SK-N-SH (cell line): Measurements from ENCODE around the gene C17orf75. TPM values are rescaled to one million over a fixed set of nuclear protein-coding genes. Genes with fewer than 3 reads are reported as not detected.
A peak's percentile ranks its signal among the peaks of the same experiment; 100 is the strongest.

Source experiments
- CTCF ChIA-PET: fragments of 300-600, 350-600 bp; formaldehyde crosslinking; extraction: SDS; loops from one replicate; lab custom pipeline; 2021; lab: Yijun Ruan, JAX
- POLR2A ChIA-PET: fragments of 350-600 bp; sonication (Branson Sonifier 250); formaldehyde crosslinking; extraction: SDS; loops from one replicate; lab custom pipeline; 2020; ENCODE audit warnings: antibody characterized with exemption, inconsistent platforms; lab: Yijun Ruan, JAX
- DNase-seq: peaks from one replicate; pipeline ENCODE4 v3.0.0; 2012
- H2AFZ ChIP-seq: fragments of 200-600 bp; sonication (generic); 2 replicates; pipeline ENCODE4 v1.8.1; 2016; ENCODE audit warnings: antibody characterized with exemption, mild to moderate bottlenecking, low read depth
- H3F3A ChIP-seq: fragments of 200-600 bp; sonication (generic); replicated peaks from 2 replicates; pipeline ENCODE3; 2016; ENCODE audit warnings: antibody characterized with exemption, mild to moderate bottlenecking; ENCODE audit not compliant: insufficient read depth
- H3K27ac ChIP-seq, 2 experiments: fragments of 200-500 bp in 1 of 2; fragments of 200-600 bp in 1 of 2; sonication (Bioruptor generic) in 1 of 2; sonication (generic), shearing (Covaris generic) in 1 of 2; 2 replicates each; pipeline versions ENCODE4 v1.5.1 to v1.6.1; 2014 to 2016; ENCODE audit warnings: low read depth in 2 of 2, inconsistent platforms in 1 of 2, low read length in 1 of 2, mild to moderate bottlenecking in 1 of 2, mixed read lengths in 1 of 2
- H3K27me3 ChIP-seq: fragments of 200-600 bp; sonication (generic), shearing (Covaris generic); 2 replicates; pipeline ENCODE4 v1.6.1; 2016; ENCODE audit warnings: mixed run types; ENCODE audit not compliant: insufficient read depth
- H3K36me3 ChIP-seq, 2 experiments: fragments of 200-500 bp in 1 of 2; fragments of 200-600 bp in 1 of 2; sonication (Bioruptor generic) in 1 of 2; sonication (generic) in 1 of 2; replicated peaks in 1 of 2; 2 replicates each; pipeline versions ENCODE3 to v1.5.1; 2014 to 2016; ENCODE audit warnings: low read length in 1 of 2, mild to moderate bottlenecking in 1 of 2; ENCODE audit not compliant: insufficient read depth in 2 of 2, control insufficient read depth in 1 of 2
- H3K4me1 ChIP-seq, 2 experiments: fragments of 200-500 bp in 1 of 2; fragments of 200-600 bp in 1 of 2; sonication (Bioruptor generic) in 1 of 2; sonication (generic), shearing (Covaris generic) in 1 of 2; 2 replicates each; pipeline versions ENCODE4 v1.5.1 to v1.6.1; 2014 to 2016; ENCODE audit warnings: low read depth in 1 of 2, low read length in 1 of 2, mixed run types in 1 of 2; ENCODE audit not compliant: insufficient read depth in 2 of 2, control insufficient read depth in 1 of 2
- H3K4me2 ChIP-seq: fragments of 200-600 bp; sonication (generic), shearing (Covaris generic); 2 replicates; pipeline ENCODE4 v1.6.1; 2017; ENCODE audit warnings: mixed run types
- H3K4me3 ChIP-seq, 2 experiments: fragments of 200-500 bp in 1 of 2; fragments of 200-600 bp in 1 of 2; sonication (Bioruptor generic) in 1 of 2; sonication (generic), shearing (Covaris generic) in 1 of 2; 2 replicates each; pipeline versions ENCODE4 v1.5.1 to v1.8.1; 2014 to 2016; ENCODE audit warnings: low read depth in 2 of 2, inconsistent platforms in 1 of 2, low read length in 1 of 2, mild to moderate bottlenecking in 1 of 2, mixed read lengths in 1 of 2, moderate library complexity in 1 of 2
- H3K79me2 ChIP-seq: fragments of 200-600 bp; sonication (generic); 2 replicates; pipeline ENCODE4 v1.8.1; 2017; ENCODE audit warnings: mild to moderate bottlenecking; ENCODE audit not compliant: insufficient read depth
- H3K9ac ChIP-seq: fragments of 200-600 bp; sonication (generic); 2 replicates; pipeline ENCODE4 v1.6.1; 2017; ENCODE audit warnings: mixed run types
- H3K9me2 ChIP-seq: fragments of 200-600 bp; sonication (generic); 2 replicates; pipeline ENCODE4 v1.6.1; 2017; ENCODE audit warnings: mixed run types
- H3K9me3 ChIP-seq: fragments of 200-600 bp; sonication (generic); 2 replicates; pipeline ENCODE4 v1.6.1; 2017; ENCODE audit warnings: mixed run types, mild to moderate bottlenecking, moderate library complexity
- H4K20me1 ChIP-seq: fragments of 200-600 bp; sonication (generic); 2 replicates; pipeline ENCODE4 v1.6.1; 2017; ENCODE audit warnings: mild to moderate bottlenecking, mixed run types; ENCODE audit not compliant: insufficient read depth
- EP300 ChIP-seq, 2 experiments: IDR thresholded peaks; 2 replicates each; pipeline versions ENCODE4 v1.4.0 to v1.6.1; 2012; ENCODE audit warnings: borderline replicate concordance in 1 of 2, low read depth in 1 of 2, low read length in 1 of 2
- FOSL2 ChIP-seq: IDR thresholded peaks from 2 replicates; pipeline ENCODE4 v1.4.0; 2012; ENCODE audit warnings: low read depth, mild to moderate bottlenecking, moderate library complexity, borderline replicate concordance
- FOXJ3 ChIP-seq: sonication (generic); formaldehyde crosslinking; IDR thresholded peaks from 2 replicates; pipeline ENCODE4 v1.5.1; 2020; ENCODE audit warnings: mild to moderate bottlenecking, missing genetic modification reagents
- MAX ChIP-seq: IDR thresholded peaks from 2 replicates; pipeline ENCODE4 v1.4.0; 2012; ENCODE audit warnings: low read depth
- MXI1 ChIP-seq: IDR thresholded peaks from 2 replicates; pipeline ENCODE4 v1.6.1; 2012; ENCODE audit warnings: mild to moderate bottlenecking, low read depth, low read length, improper control_type of control experiment
- NRF1 ChIP-seq: IDR thresholded peaks from 2 replicates; pipeline ENCODE4 v1.6.1; 2012; ENCODE audit warnings: low read depth, mild to moderate bottlenecking, low read length
- POLR2AphosphoS5 ChIP-seq: IDR thresholded peaks from 2 replicates; pipeline ENCODE4 v1.6.1; 2012; ENCODE audit warnings: low read depth, low read length
- RCOR1 ChIP-seq: fragments of 150-350 bp; IDR thresholded peaks from 2 replicates; pipeline ENCODE4 v1.6.1; 2017; ENCODE audit warnings: antibody characterized with exemption, low read length
- REST ChIP-seq: IDR thresholded peaks from 2 replicates; pipeline ENCODE4 v1.6.1; 2012; ENCODE audit warnings: mild to moderate bottlenecking, low read depth, low read length, moderate library complexity
- SMC3 ChIP-seq: IDR thresholded peaks from 2 replicates; pipeline ENCODE4 v1.6.1; 2012; ENCODE audit warnings: low read depth, low read length, improper control_type of control experiment
- TAF1 ChIP-seq: IDR thresholded peaks from 2 replicates; pipeline ENCODE4 v1.6.1; 2012; ENCODE audit warnings: low read depth, mild to moderate bottlenecking, low read length, moderate library complexity, borderline replicate concordance
- TCF12 ChIP-seq: IDR thresholded peaks from 2 replicates; pipeline ENCODE4 v1.4.0; 2012
- USF1 ChIP-seq: IDR thresholded peaks from 2 replicates; pipeline ENCODE4 v1.4.0; 2012; ENCODE audit warnings: low read depth, borderline replicate concordance
- YY1 ChIP-seq: IDR thresholded peaks from 2 replicates; pipeline ENCODE4 v1.4.0; 2012; ENCODE audit warnings: low read depth, mild to moderate bottlenecking
- WGBS: methylation state at CpG from one replicate; pipeline ENCODE4 v1.1.6; 2017; ENCODE audit warnings: low lambda C conversion rate; 5-methylcytosine and 5-hydroxymethylcytosine counted together
- polyA plus RNA-seq, 3 experiments: library from polyadenylated mRNA; depleted of rRNA; stranded (reverse); fragments of >200 nt; gene quantifications; 2 replicates each; pipeline ENCODE4 v1.2.3, GENCODE V29; 2012

C17orf75 gene
- polyA plus RNA-seq, 1 of the 3 experiments (the other 2 are of a cell fraction), result 14.2 TPM

GRCh38 chr17:32285746-32286517 is 56.0 kb downstream of the C17orf75 start (continued):
- TF ChIP-seq POLR2AphosphoS5 (no peak), MXI1 (no peak), NRF1 (no peak), REST (no peak), SMC3 (no peak)

- Histone ChIP-seq H3K9me2 (no peaks in the 10 kb centered on the region), H3K79me2 (no peaks in the 10 kb centered on the region), H3K9me3 (no peaks in the 10 kb centered on the region), H3K4me3 (no peak overlapping the region), H3K4me1 (peaks cover 0 to 17% of the 10 kb centered on the region in 2 experiments; a peak in 1 of 4 replicates), H3K9ac (no peak overlapping the region), H3K27ac (no peak overlapping the region), H3F3A (peaks cover 4% of the 10 kb centered on the region), H3K4me2 (no peak overlapping the region), H4K20me1 (no peaks in the 10 kb centered on the region), H3K27me3 (no peaks in the 10 kb centered on the region), H2AFZ (no peak overlapping the region), H3K36me3 (no peaks in the 10 kb centered on the region)
- no peak for DNase-seq
- POLR2A ChIA-PET, result no interaction called here
- CTCF ChIA-PET, result interaction anchor here (1.1 to 1.2 kb wide), 2 partner anchors 14 to 35 kb away, joined by 4 read pairs; no protein-coding TSS in a partner anchor
- 95% methylated on average over 8 of the region's 8 CpGs for WGBS
- TF ChIP-seq TCF12, result no peak
- TF ChIP-seq EP300 (IDR thresholded peaks at IDR 0.05; ENCODE audit: borderline replicate concordance in 1 of 2, low read depth in 1 of 2, low read length in 1 of 2), result no peak
- no peak for TF ChIP-seq YY1
- TF ChIP-seq SMC3, result no peak
- TF ChIP-seq FOXJ3 (CRISPR knock-in tag), result no peak
- no peak for TF ChIP-seq TAF1
- no peak for TF ChIP-seq NRF1
Observed at GRCh38 chr17:32285306-32285705, 56.7 kb downstream of the C17orf75 start.

- TF ChIP-seq EP300 (IDR thresholded peaks at IDR 0.05; ENCODE audit: borderline replicate concordance in 1 of 2, low read depth in 1 of 2, low read length in 1 of 2) (no peak), RCOR1 (no peak), USF1 (peak; percentile 59; the same call in 1 of the 2 replicates), MAX (0 out of 2 replicates have a peak, but pooled peaks have one; percentile 53), FOSL2 (no peak), SMC3 (no peak), POLR2AphosphoS5 (no peak)
- peaks cover 4% of the 10 kb centered on the region for H3F3A ChIP-seq
- peak overlapping the region in 1 of 2 experiments; percentile 5; a peak in 1 of 4 replicates for H3K27ac ChIP-seq
- POLR2A ChIA-PET, result no interaction called here
- WGBS, result 73% methylated on average over 20 of the region's 20 CpGs
- CTCF ChIA-PET, result no interaction called here
- no peak for DNase-seq
- H4K20me1 ChIP-seq, result no peaks in the 10 kb centered on the region
- no peak overlapping the region for H3K4me2 ChIP-seq
- H3K4me1 ChIP-seq, result peaks cover 0 to 17% of the 10 kb centered on the region in 2 experiments; a peak in 1 of 4 replicates
- no peaks in the 10 kb centered on the region for H3K36me3 ChIP-seq
- H3K4me3 ChIP-seq, result no peak overlapping the region
- no peaks in the 10 kb centered on the region for H3K9me2 ChIP-seq
- H3K79me2 ChIP-seq, result no peaks in the 10 kb centered on the region
- H3K9ac ChIP-seq, result no peak overlapping the region
- no peaks in the 10 kb centered on the region for H3K27me3 ChIP-seq
- H2AFZ ChIP-seq, result no peak overlapping the region
- no peaks in the 10 kb centered on the region for H3K9me3 ChIP-seq
Observed at GRCh38 chr17:32283745-32284201, 58.2 kb downstream of the C17orf75 start.
